ENCODE data around the gene CACNB2.

- TF ChIP-seq CTCF (conservative IDR thresholded peaks at IDR 0.05; ENCODE audit: low read depth, low read length): no peak
- TF ChIP-seq EZH2phosphoT487 (IDR thresholded peaks at IDR 0.05; ENCODE audit: borderline replicate concordance, low read length): no peak
- no peak for TF ChIP-seq EZH2 (IDR thresholded peaks at IDR 0.05; ENCODE audit: low read length, unreplicated experiment)
These were observed 273.8 kb downstream of the CACNB2 start for GRCh38 chr10:18414061-18414460.
